Measurements from ENCODE around the gene KCNE3.
"Not testable (repeated sequence)": the region's sequence is repeated elsewhere in the genome, so short reads cannot be mapped to it uniquely, and the experiment has no call there.

Gene KCNE3

DNA sequence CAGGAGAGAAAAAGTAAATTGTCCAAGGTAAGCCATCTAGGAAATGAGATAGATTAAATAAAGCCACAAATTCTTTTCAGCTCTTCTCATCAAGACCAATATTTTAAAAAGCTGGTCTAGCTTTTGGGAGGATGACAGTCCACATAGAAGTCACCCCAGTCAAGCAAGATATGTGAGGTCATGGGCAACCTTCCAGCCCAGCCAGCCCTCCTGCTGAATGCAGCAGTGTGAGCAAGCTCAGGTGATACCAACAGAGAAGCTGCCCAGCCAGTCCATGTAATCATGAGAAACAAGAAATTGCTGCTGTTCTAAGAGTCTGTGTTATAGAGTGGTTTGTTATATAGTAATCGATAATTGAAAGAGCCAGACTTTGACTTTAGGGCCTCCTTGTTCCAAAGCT lies 28.7 kb downstream of the KCNE3 start:
- no peak for DNase-seq

DNA sequence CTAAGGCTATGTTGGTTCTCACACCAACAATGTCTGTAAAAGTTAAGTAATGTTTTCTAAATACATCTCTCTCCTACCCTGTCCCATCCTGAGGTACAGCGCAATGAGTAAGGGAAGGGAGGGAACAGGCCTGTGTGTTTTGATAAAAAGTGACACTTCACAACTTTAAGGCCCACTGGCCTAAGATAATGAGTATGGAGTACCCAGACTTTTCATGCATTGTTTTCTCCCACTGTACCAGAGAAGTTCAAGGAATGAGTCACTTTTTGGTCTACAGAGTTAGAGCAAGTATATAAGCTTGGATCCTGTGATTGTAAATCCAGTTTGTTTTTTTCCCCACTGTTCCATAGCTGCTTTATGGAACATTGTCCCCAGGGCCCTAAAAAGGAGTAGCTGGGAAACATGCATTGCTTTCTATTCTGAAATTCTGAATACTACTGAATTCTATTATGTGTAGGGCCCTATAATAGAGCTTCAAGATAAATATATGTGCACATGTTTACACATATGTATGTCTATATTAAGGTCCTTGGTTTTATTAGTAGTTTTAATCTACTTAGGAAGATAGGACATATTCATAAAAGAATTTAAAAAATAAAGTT lies 29.8 kb downstream of the KCNE3 start:
- no peak for DNase-seq

DNA sequence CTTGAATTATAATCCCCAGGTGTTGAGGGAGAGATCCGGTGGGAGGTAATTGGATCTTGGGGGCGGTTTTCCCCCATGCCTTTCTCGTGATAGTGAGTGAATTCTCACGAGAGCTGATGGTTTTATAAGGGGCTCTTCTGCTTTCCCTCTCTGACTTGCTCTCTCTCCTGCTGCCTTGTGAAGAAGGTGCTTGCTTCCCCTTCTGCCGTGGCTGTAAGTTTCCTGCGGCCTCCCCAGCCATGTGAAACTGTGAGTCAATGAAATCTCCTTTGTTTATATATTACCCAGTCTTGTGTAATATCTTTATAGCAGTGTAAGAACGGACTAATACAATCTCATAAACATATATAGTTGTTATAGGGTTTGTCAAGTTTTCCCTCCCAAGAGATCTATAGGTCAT lies 32.8 kb downstream of the KCNE3 start:
- DNase-seq, result no peak

DNA sequence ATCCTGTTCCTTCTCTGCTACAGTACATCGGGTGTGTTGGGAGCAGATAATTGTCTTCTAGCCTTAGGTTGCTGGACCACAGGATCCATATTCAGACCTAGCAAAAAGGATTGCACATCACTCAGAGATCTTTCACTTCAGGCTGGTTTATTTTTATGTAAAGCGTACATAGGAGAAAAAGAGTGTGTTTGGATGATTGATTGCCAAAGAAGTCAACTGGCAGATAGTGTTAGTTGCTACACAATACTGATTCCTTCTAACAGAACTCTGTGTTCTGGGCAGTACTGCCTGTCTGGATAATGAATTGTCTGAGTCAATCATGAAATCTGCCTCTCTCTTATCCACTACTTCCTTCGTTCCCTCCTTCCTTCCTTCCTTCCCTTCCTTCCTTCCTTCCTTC lies 38.1 kb downstream of the KCNE3 start:
- DNase-seq, result no peak

DNA sequence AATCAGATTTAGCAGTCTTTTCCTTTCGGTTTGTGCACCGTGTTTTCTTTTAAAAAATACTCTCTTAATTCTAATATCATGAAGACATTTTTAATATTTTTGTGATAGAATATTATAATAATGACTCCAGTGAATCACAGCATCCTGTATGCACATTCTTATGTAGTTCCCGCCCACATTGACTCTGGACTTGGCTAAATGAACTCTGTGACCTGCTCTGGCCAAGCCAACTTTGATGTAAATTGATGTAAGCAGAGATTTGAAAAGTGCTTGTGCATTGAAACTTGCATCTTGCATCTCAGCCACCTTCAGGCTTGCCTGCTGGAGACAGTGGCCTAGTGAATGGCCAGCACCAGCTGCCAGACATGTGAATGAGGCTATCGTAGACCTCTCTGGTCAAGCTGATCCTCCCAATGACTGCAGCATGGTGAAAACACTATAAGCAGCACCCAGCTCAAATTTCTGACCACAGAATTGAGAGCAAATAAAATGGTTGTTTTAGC lies 39.9 kb downstream of the KCNE3 start:
- DNase-seq, result no peak

DNA sequence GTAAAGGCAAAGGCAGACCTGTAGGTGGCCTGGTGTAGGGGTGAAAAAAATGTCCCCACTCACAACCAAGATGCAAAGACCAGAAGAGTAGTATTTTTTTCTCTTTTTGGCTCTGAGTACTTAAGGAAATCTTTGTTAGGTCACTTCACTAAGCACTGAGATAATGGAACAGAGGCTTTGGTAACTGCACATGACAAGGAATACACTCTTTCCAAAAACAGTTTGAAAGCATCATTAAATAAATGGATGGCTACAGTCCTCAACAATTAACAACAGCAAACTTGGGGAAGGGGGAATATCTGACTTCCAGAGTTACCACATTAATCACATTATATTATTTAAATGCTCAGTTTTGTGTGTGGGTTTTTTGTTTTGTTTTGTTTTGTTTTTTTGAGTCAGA lies 42.2 kb downstream of the KCNE3 start:
- DNase-seq, result no peak

DNA sequence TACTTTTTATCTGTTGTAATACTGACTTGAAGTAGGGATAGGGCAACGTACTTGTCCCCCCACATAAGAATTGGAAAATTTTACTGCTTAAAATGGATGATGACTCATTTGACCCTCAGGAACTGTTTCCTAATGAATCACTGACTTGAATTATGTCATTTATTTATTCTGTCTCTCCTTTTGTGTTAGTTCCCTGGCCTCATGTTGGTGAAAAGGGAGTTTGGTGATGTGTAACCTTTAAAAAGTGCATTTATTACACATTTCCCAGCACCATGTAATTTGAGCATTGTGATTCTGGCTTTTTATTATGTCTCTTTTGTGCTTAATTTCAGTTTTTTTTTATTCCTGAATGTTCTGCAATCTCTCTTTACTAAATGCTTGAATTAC lies 48.8 kb downstream of the KCNE3 start:
- no peak for DNase-seq

DNA sequence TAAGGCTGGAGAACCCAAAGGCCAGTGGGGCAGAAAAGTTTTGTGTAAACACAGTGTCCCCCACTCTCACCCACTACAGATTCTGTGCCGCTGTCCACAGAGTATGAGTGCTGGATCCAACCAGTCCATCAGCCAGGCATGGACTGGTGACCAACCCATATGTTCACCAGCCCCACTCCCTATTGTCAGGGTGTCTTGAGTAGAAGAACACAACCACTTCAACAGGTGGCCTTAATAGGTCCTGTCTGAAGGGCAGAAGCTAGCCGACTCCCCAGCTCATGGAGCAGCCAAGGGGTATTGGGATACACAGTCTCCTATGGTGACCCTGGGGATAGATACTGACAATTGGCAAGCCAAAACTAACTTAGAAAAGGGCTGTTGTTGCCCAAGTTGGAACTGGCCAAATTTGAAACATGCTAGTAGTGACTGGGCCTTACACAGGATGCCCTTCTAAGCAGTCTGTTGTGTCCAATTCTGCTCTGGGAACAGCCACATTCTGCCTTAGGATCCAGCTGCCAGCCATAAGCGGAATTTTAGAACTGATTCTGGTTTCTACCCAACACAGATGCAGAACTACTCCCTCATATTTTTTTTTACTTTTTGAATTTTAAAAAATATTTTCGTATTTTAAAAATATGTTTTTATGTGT lies 49.4 kb downstream of the KCNE3 start:
- DNase-seq, result no peak

DNA sequence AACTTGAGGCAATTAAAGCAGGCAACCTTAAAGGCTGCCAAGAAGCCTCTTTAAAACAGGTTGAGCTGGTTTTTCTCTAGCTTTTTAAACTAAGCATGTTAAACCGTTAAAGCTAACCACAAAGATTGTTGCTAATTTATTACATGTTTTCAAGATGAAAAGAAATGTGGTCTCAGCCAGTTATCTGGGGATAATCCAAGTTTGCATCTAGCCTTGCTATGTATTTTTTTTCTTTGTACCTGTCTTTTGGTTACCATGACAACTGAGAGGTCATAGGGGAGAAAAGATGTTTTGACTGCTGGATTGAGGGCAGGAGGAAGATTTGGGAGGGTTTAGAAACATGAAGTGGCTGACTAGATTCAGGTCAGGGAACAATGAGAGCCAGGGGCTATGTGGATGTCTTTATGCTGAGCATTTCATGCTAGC lies 50.0 kb downstream of the KCNE3 start:
- no peak for DNase-seq

DNA sequence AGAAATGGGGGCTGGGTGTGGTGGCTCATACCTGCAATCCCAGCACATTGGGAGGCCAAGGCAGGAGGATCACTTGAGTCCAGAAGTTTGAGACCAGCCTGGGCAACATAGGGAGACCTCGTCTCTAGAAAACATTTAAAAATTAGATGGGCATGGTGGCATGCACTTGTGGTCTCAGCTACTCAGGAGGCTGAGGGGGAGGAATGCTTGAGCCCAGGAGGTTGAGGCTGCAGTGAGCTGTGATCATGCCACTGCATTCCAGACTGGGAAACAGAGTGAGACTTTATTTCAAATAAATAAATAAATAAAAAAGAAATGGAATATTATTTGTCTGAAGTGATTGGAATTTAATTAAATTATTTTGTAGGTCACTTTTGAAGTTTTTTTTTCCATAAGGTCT lies 50.4 kb downstream of the KCNE3 start:
- not testable (repeated sequence) for DNase-seq

DNA sequence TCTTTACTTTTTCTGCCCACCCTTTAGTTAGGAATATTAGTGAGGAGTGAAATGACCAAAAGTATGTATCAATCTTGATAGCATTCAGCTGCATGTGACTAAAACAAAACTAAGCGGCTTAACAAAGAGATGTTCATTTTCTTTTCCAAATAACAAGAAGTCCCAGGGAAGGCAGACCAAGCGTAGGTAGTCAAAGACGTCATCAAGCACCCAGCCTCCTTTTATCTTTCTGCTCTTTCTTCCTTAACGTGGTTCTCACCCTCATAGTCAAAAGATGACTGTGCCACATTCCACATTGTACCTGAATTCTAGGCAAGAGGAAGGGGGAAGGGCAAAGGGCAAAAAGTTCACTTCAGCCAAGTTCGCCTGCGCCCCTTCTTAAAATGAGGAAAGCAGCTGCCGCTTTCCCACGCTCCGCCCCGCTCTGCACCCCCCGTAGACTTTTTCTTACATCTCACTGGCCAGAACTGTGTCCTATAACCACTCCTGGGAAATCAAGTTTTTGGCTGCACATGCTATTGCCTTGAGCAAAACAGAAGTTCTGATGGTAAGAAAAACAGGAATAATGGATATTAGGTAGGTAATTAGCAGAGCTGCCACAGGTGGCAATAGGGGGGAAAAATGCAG lies 54.5 kb downstream of the KCNE3 start:
- no peak for DNase-seq

DNA sequence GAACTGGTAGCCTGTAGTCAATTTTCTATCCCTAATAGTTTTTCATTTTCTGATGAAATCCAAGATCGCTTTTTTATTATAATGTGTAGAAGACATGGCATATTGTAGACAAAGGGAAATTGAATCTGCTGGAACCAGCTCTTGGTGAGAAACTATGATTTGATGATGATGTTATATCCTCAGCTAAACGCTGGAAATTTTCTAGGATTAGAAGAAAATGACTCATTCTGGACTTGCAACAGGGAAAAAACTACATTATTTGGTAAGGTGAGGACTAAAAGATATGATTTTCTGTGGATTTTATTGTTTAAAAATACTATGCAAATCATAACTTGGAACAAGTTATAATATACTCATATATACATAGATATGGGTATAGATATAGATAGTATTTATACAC lies 55.0 kb downstream of the KCNE3 start:
- DNase-seq, result no peak

DNA sequence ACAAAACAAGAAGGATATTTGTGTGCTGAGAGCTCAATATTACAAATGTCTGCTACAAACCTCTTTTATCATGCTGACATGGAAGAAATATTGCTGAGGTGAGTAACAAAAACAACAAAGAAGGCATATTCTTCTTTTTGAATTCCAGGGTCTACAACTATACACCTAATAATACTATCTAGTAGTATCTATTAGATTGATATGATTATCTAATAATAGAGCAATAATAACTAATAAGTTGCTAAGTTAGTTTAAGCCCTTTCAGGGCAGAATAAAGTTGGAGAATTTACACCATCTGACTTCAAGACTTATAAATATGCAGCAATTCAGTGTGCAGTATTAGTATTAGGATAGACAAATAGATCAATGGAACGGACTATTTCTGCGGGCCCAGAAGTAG lies 57.7 kb downstream of the KCNE3 start:
- no peak for DNase-seq
